ENCODE results near the gene DCAF4.
"Not testable (repeated sequence)": the region's sequence is repeated elsewhere in the genome, so short reads cannot be mapped to it uniquely, and the experiment has no call there.

DCAF4 gene

GRCh38 chr14:72970824-72971434, 44.7 kb downstream of the DCAF4 start:
- DNase-seq (ENCODE audit: low read depth), result no peak

- DNase-seq (ENCODE audit: low read depth), result no peak
Measured at GRCh38 chr14:72974661-72975060, 48.4 kb downstream of the DCAF4 start.

- DNase-seq (ENCODE audit: low read depth), result no peak
Measured at GRCh38 chr14:72975770-72976169, 49.5 kb downstream of the DCAF4 start.

GRCh38 chr14:72978856-72979255, 52.6 kb downstream of the DCAF4 start:
- no peak for DNase-seq (ENCODE audit: low read depth)

GRCh38 chr14:72980863-72981262, 54.6 kb downstream of the DCAF4 start:
- no peak for DNase-seq (ENCODE audit: low read depth)

- DNase-seq (ENCODE audit: low read depth), result no peak
Measured at GRCh38 chr14:72982146-72982708, 56.0 kb downstream of the DCAF4 start.

- no peak for DNase-seq (ENCODE audit: low read depth)
Measured at GRCh38 chr14:72986214-72986613, 60.0 kb downstream of the DCAF4 start.

DNA sequence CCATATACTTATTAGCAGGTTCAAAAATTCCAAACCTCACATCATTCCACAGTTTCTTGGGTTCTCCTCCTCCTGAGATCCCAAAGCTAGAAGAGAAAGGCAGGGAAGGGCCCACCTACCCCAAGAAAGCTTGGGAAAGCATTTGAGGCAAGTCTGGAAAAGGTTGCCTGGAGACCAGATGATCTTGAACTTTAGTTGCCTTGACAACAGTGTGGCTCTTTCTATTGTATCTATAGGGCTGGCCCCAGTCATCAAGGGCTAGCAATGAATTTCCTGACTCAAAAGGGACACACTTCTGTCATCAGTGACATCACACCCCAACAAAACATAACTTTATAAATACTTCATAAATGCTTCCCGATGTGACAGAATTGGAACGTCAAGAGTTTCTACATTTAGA, 60.6 kb downstream of the DCAF4 start:
- DNase-seq (ENCODE audit: low read depth), result no peak

GRCh38 chr14:72990171-72990570, 63.9 kb downstream of the DCAF4 start:
- no peak for DNase-seq (ENCODE audit: low read depth)

- no peak for DNase-seq (ENCODE audit: low read depth)
Measured at GRCh38 chr14:72996916-72997315, 70.7 kb downstream of the DCAF4 start.

DNA sequence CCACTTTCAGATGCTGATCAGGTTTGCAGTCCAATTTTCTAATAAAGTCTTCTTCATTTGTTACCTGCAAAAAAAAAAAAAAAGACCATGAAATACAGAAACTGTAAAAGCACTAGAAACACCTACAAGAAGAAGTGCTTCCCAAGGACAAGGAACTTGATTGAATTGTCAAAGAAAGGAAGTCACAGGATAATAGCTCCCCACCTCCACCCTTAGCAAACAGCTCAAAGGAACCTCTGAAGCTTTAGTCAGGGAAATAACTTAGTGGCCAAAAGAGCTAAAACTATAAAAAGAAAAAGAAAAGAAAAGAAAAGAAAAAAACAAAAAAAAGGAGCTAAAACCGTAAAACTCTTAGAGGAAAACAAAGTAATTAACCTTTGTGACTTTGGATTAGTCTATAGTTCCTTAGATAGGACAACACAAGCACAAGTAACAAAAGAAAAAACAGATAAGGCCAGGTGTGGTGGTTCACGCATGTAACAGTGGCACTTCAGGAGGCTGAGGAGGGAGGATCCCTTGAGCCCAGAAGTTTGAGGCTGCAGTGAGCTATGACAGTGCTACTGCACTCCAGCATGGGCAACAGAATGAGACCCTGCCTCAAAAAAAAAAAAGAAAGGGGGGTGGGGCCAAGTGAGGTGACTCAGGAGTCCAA, 72.1 kb downstream of the DCAF4 start:
- DNase-seq (ENCODE audit: low read depth), result no peak

- DNase-seq (ENCODE audit: low read depth), result no peak
Measured at GRCh38 chr14:72999316-72999715, 73.1 kb downstream of the DCAF4 start.

GRCh38 chr14:73000073-73000472, 73.8 kb downstream of the DCAF4 start:
- no peak for DNase-seq (ENCODE audit: low read depth)

DNA sequence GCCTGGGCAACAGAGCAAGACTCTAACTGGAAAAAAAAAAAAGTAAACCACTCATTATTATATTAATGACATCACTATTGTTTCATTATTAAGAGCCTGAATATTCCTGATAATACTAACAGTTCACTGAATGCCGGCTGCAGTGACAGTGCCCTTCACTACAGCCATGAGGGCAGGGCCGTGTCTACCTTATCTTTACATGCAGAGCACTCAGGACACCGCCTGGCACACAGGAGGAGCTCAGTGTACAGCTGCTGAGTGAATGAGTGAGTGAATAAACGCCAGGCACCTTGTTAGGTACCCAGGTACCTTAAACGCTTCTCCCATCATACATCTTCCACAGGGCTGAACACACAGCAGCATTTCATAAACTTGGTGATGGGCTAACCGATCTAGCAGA, 77.4 kb downstream of the DCAF4 start:
- DNase-seq (ENCODE audit: low read depth), result no peak

- not testable (repeated sequence) for DNase-seq (ENCODE audit: low read depth)
Measured at GRCh38 chr14:73004641-73005040, 78.4 kb downstream of the DCAF4 start.

- DNase-seq (ENCODE audit: low read depth), result no peak
Measured at GRCh38 chr14:73007835-73008234, 81.6 kb downstream of the DCAF4 start.

GRCh38 chr14:73008501-73008900, 82.2 kb downstream of the DCAF4 start:
- no peak for DNase-seq (ENCODE audit: low read depth)
